HepG2 (cell line): ENCODE data around the gene PARN. TPM values are rescaled to one million over a fixed set of nuclear protein-coding genes. Genes with fewer than 3 reads are reported as not detected.

Source experiments
- ARNT2 ChIP-seq: sonication (generic); formaldehyde crosslinking; IDR thresholded peaks from 2 replicates; pipeline ENCODE4 v1.8.0; 2022; ENCODE audit warnings: mild to moderate bottlenecking, low read depth, missing genetic modification reagents, moderate library complexity
- CCAR2 ChIP-seq: fragments of 200-400 bp; formaldehyde crosslinking; optimal IDR thresholded peaks from 2 replicates; pipeline ENCODE3; 2018; ENCODE audit warnings: low read depth, mild to moderate bottlenecking, low read length, moderate library complexity
- DR1 ChIP-seq: sonication (generic); formaldehyde crosslinking; IDR thresholded peaks from 2 replicates; pipeline ENCODE4 v1.8.0; 2021; ENCODE audit warnings: mild to moderate bottlenecking, missing genetic modification reagents, inconsistent platforms
- HOXD1 ChIP-seq: sonication (generic); formaldehyde crosslinking; IDR thresholded peaks from 2 replicates; pipeline ENCODE4 v1.5.0; 2020; ENCODE audit warnings: missing genetic modification reagents
- MYNN ChIP-seq: sonication (generic); formaldehyde crosslinking; IDR thresholded peaks from 2 replicates; pipeline ENCODE4 v1.4.0; 2020; ENCODE audit warnings: mild to moderate bottlenecking, low read depth, missing genetic modification reagents
- NAIF1 ChIP-seq: sonication (generic); formaldehyde crosslinking; IDR thresholded peaks from 2 replicates; pipeline ENCODE4 v1.5.0; 2020; ENCODE audit warnings: mild to moderate bottlenecking, missing genetic modification reagents, borderline replicate concordance
- POLR2G ChIP-seq: fragments of 200-400 bp; formaldehyde crosslinking; IDR thresholded peaks from 2 replicates; pipeline ENCODE4 v1.6.1; 2018; ENCODE audit warnings: mild to moderate bottlenecking, low read depth, low read length, moderate library complexity
- RFXAP ChIP-seq: sonication (generic); formaldehyde crosslinking; IDR thresholded peaks from 2 replicates; pipeline ENCODE4 v1.4.0; 2020; ENCODE audit warnings: missing genetic modification reagents, borderline replicate concordance
- SKIL ChIP-seq: sonication (generic); formaldehyde crosslinking; IDR thresholded peaks from 2 replicates; pipeline ENCODE4 v1.8.0; 2022; ENCODE audit warnings: missing genetic modification reagents, mild to moderate bottlenecking, moderate library complexity, borderline replicate concordance
- ZNF235 ChIP-seq: sonication (generic); formaldehyde crosslinking; IDR thresholded peaks from 2 replicates; pipeline ENCODE4 v1.8.1; 2023; ENCODE audit warnings: mild to moderate bottlenecking, missing genetic modification reagents, borderline replicate concordance
- ZNF646 ChIP-seq: sonication (generic); formaldehyde crosslinking; IDR thresholded peaks from 2 replicates; pipeline ENCODE4 v1.9.0; 2021; ENCODE audit warnings: mild to moderate bottlenecking, missing genetic modification reagents
- polyA plus RNA-seq, 8 experiments: library from polyadenylated mRNA; depleted of rRNA in 3 of 8; stranded (reverse) in 7 of 8; unstranded in 1 of 8; fragments of >200 nt; fragmentation: Illumina TruSeq in 4 of 8; extraction: Trizol in 4 of 8; gene quantifications; 2 replicates each; pipeline versions ENCODE4 v1.2.1 to v1.2.3, GENCODE V29; 2011 to 2016; ENCODE audit warnings: low read depth in 4 of 8, missing spikeins in 1 of 8, mixed read lengths in 1 of 8; ENCODE audit not compliant: insufficient read depth in 1 of 8
- total RNA-seq, 5 experiments: library from RNA; depleted of rRNA; stranded (reverse); fragments of >200 nt; fragmentation: Illumina TruSeq; extraction: Trizol; gene quantifications; 2 replicates each; pipeline ENCODE4 v1.2.3, GENCODE V29; 2016; ENCODE audit warnings: low read depth in 1 of 5
- TF ChIP-seq, protein P1 (sequence below): sonication (generic); formaldehyde crosslinking; IDR thresholded peaks from 2 replicates; pipeline ENCODE4 v1.4.0; 2020; ENCODE audit warnings: missing genetic modification reagents
- TF ChIP-seq, protein P2 (sequence below): sonication (generic); formaldehyde crosslinking; IDR thresholded peaks from 2 replicates; pipeline ENCODE4 v1.5.0; 2020; ENCODE audit warnings: missing genetic modification reagents

PARN gene
- total and polyA plus RNA-seq, 2 of the 13 experiments (the other 11 are each of a cell fraction or from before 2014, with no cell fraction given) = 13.3 to 47.6 TPM

GRCh38 chr16:14562691-14563491, 67.2 kb downstream of the PARN start (continued):
- no peak; the same call in none of the 2 replicates for TF ChIP-seq SKIL (CRISPR knock-in tag)
- TF ChIP-seq NAIF1 (CRISPR knock-in tag) = no peak
- no peak for TF ChIP-seq ZNF235 (CRISPR knock-in tag)
- peak; percentile 79 for TF ChIP-seq ZNF646
- TF ChIP-seq POLR2G = no peak
- TF ChIP-seq DR1 (CRISPR knock-in tag) = peak; percentile 22; the same call in 1 of the 2 replicates
- TF ChIP-seq HOXD1 = no peak
- no peak for TF ChIP-seq MYNN
- no peak for TF ChIP-seq ARNT2 (CRISPR knock-in tag)
- TF ChIP-seq RFXAP = peak; percentile 62; the same call in 1 of the 2 replicates
- TF ChIP-seq, protein P1, sequence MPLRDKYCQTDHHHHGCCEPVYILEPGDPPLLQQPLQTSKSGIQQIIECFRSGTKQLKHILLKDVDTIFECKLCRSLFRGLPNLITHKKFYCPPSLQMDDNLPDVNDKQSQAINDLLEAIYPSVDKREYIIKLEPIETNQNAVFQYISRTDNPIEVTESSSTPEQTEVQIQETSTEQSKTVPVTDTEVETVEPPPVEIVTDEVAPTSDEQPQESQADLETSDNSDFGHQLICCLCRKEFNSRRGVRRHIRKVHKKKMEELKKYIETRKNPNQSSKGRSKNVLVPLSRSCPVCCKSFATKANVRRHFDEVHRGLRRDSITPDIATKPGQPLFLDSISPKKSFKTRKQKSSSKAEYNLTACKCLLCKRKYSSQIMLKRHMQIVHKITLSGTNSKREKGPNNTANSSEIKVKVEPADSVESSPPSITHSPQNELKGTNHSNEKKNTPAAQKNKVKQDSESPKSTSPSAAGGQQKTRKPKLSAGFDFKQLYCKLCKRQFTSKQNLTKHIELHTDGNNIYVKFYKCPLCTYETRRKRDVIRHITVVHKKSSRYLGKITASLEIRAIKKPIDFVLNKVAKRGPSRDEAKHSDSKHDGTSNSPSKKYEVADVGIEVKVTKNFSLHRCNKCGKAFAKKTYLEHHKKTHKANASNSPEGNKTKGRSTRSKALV (CRISPR knock-in tag) = peak; percentile 76; the same call in 1 of the 2 replicates
- no peak for TF ChIP-seq CCAR2
- TF ChIP-seq, protein P2, sequence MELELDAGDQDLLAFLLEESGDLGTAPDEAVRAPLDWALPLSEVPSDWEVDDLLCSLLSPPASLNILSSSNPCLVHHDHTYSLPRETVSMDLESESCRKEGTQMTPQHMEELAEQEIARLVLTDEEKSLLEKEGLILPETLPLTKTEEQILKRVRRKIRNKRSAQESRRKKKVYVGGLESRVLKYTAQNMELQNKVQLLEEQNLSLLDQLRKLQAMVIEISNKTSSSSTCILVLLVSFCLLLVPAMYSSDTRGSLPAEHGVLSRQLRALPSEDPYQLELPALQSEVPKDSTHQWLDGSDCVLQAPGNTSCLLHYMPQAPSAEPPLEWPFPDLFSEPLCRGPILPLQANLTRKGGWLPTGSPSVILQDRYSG (CRISPR knock-in tag) = no peak
